ENCODE data around the gene CHD6.
A peak's percentile ranks its signal among the peaks of the same experiment; 100 is the strongest.

CHD6 gene

GRCh38 chr20:41573955-41574354, 44.2 kb downstream of the CHD6 start:
- TF ChIP-seq, protein P1, sequence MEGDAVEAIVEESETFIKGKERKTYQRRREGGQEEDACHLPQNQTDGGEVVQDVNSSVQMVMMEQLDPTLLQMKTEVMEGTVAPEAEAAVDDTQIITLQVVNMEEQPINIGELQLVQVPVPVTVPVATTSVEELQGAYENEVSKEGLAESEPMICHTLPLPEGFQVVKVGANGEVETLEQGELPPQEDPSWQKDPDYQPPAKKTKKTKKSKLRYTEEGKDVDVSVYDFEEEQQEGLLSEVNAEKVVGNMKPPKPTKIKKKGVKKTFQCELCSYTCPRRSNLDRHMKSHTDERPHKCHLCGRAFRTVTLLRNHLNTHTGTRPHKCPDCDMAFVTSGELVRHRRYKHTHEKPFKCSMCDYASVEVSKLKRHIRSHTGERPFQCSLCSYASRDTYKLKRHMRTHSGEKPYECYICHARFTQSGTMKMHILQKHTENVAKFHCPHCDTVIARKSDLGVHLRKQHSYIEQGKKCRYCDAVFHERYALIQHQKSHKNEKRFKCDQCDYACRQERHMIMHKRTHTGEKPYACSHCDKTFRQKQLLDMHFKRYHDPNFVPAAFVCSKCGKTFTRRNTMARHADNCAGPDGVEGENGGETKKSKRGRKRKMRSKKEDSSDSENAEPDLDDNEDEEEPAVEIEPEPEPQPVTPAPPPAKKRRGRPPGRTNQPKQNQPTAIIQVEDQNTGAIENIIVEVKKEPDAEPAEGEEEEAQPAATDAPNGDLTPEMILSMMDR (IDR thresholded peaks at IDR 0.05; ENCODE audit: insufficient read depth, low read length, missing control alignments), result no peak
- no peak for DNase-seq (ENCODE audit: low read depth, low spot score)
- ChIA-PET POLR2A (no interaction called here), CTCF (interaction anchor here (0.6 to 1.1 kb wide), 2 partner anchors 13 to 30 kb away, joined by 3 read pairs; no protein-coding TSS in a partner anchor)
- H3K4me3 ChIP-seq (ENCODE audit: low read depth, low read length), result no peak overlapping the region

- CTCF ChIA-PET, result interaction anchor here (0.8 to 2.9 kb wide), 5 partner anchors 11 to 36 kb away, joined by 3 to 15 read pairs (median 4); no protein-coding TSS in a partner anchor
- POLR2A ChIA-PET, result no interaction called here
- DNase-seq (ENCODE audit: low read depth, low spot score), result no peak
- H3K4me3 ChIP-seq (ENCODE audit: low read depth, low read length), result no peak overlapping the region
- TF ChIP-seq, protein P1 (IDR thresholded peaks at IDR 0.05; ENCODE audit: insufficient read depth, low read length, missing control alignments), result peak; percentile 5
Measured at GRCh38 chr20:41572010-41572572, 46.1 kb downstream of the CHD6 start.

GRCh38 chr20:41571006-41571405, 47.2 kb downstream of the CHD6 start:
- no peak overlapping the region for H3K4me3 ChIP-seq (ENCODE audit: low read depth, low read length)
- no peak for DNase-seq (ENCODE audit: low read depth, low spot score)
- ChIA-PET POLR2A (interaction anchor here (1.3 kb wide), 1 partner anchor 47 kb away, joined by 3 read pairs; the partner anchor contains the start of gene CHD6), CTCF (interaction anchor here (0.7 to 2.9 kb wide), 5 partner anchors 9 to 42 kb away, joined by 3 to 15 read pairs (median 4); no protein-coding TSS in a partner anchor)
- TF ChIP-seq, protein P1 (IDR thresholded peaks at IDR 0.05; ENCODE audit: insufficient read depth, low read length, missing control alignments), result no peak

DNA sequence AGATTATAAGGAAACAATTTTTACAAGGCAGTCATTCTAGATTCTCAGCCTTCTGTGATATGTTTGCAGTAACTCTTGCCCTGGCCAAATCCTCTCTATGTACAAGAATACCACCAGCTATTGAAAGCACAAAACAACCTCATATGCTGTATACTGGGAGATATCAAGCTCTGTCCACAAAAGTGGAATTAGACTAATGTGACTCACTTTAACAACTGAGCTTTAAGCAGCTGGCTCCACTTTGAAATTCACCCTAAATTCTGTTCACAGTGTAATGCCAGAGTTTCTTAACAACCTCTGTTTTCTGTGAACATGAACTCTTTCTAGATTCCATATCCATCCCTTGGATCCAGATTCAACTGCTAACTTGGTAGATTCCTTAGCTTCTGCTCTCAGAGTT, 47.6 kb downstream of the CHD6 start:
- TF ChIP-seq, protein P1 (IDR thresholded peaks at IDR 0.05; ENCODE audit: insufficient read depth, low read length, missing control alignments), result no peak
- ChIA-PET CTCF (interaction anchor here (0.7 to 2.9 kb wide), 5 partner anchors 9 to 42 kb away, joined by 3 to 15 read pairs (median 4); no protein-coding TSS in a partner anchor), POLR2A (interaction anchor here (1.3 kb wide), 1 partner anchor 48 kb away, joined by 3 read pairs; the partner anchor contains the start of gene CHD6)
- H3K4me3 ChIP-seq (ENCODE audit: low read depth, low read length), result no peak overlapping the region
- no peak for DNase-seq (ENCODE audit: low read depth, low spot score)

DNA sequence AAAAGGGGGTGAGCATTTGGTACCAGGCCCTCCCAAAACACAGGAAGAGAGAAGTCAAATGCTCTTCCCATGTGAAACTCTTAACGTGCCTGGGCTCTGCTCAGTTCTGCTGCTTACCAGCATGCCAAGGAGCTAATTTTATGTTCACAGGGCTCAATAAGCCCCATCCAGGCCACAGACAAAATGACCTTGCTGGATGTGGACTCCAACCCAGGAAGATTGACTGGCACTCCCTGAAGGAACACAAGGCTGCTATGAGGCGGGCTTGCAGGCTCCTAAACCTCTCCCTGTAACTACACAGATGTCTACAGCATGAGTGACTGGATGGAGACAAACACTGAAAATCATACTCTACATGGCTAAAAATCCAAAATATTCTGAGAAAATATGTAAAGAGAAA, 50.6 kb downstream of the CHD6 start:
- H3K4me3 ChIP-seq (ENCODE audit: low read depth, low read length), result no peak overlapping the region
- TF ChIP-seq, protein P1 (IDR thresholded peaks at IDR 0.05; ENCODE audit: insufficient read depth, low read length, missing control alignments), result no peak
- ChIA-PET POLR2A (interaction anchor here (0.7 kb wide), 1 partner anchor 15 kb away, joined by 4 read pairs; no protein-coding TSS in a partner anchor), CTCF (interaction anchor here (0.6 kb wide), 1 partner anchor 34 kb away, joined by 3 read pairs; no protein-coding TSS in a partner anchor)
- DNase-seq (ENCODE audit: low read depth, low spot score), result no peak

GRCh38 chr20:41566896-41567527, 51.2 kb downstream of the CHD6 start:
- POLR2A ChIA-PET, result no interaction called here
- TF ChIP-seq, protein P1 (IDR thresholded peaks at IDR 0.05; ENCODE audit: insufficient read depth, low read length, missing control alignments), result no peak
- H3K4me3 ChIP-seq (ENCODE audit: low read depth, low read length), result no peak overlapping the region
- CTCF ChIA-PET, result interaction anchor here (0.6 kb wide), 1 partner anchor 35 kb away, joined by 3 read pairs; no protein-coding TSS in a partner anchor
- no peak for DNase-seq (ENCODE audit: low read depth, low spot score)
